ENCODE results near the gene AMER2.

DNA sequence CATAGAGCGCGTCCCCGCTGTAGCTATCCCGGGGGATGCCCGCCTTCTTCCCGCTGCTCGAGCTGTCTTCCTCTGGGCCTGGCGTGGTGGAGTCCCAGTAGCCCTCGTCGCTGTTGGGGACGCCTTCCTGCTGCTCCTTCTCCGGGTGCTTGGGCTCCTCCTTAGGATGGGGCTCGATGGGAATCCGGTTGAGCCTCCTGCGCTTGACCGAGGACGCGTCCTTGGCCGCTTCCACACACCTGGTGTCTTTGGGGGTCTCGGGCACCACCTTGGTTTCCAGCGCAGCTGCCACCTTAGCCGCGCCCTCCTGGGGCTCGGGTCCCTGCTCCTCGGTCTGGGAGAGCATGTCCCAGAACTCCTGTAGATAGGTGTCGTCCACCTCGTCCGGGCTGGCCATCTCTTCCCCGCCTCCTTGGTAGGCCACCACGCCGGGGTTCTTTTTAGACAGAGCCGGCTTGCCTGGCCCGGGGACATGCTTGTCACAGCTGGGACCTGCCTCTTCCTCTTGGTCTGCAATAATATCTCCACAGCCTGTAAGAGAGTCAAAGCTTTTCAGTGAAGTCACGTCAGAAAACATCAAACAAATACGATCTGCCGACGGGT lies 2.0 kb downstream of the AMER2 start:
- TF ChIP-seq POLR2A (IDR thresholded peaks at IDR 0.05) = no peak
- TF ChIP-seq POLR2AphosphoS5 (IDR thresholded peaks at IDR 0.05) = no peak
